ENCODE data around the gene ATF3. TPM values are rescaled to one million over a fixed set of nuclear protein-coding genes. Genes with fewer than 3 reads are reported as not detected.

The ATF3 gene, protein sequence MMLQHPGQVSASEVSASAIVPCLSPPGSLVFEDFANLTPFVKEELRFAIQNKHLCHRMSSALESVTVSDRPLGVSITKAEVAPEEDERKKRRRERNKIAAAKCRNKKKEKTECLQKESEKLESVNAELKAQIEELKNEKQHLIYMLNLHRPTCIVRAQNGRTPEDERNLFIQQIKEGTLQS
- 275 and 335 TPM in 2 replicates for total RNA-seq (2014; rRNA removed)
- percentile 58 among the genes with signal in this experiment for Bru-seq, nascent RNA
- BruChase-seq, experiment 1, labeled RNA remaining after a 6-hour chase: percentile 52 among the genes with signal in this experiment
- BruChase-seq, experiment 2, labeled RNA remaining after a 2-hour chase: percentile 56 among the genes with signal in this experiment
- long read RNA-seq, transcript ATF3-202 (4 exons, 2,033 nt): major isoform, 18 of 33 reads
- long read RNA-seq, partial matches to known transcripts: 0 of 33 reads
- long read RNA-seq, other reads (novel, unspliced or antisense): 13 of 33 reads

DNA sequence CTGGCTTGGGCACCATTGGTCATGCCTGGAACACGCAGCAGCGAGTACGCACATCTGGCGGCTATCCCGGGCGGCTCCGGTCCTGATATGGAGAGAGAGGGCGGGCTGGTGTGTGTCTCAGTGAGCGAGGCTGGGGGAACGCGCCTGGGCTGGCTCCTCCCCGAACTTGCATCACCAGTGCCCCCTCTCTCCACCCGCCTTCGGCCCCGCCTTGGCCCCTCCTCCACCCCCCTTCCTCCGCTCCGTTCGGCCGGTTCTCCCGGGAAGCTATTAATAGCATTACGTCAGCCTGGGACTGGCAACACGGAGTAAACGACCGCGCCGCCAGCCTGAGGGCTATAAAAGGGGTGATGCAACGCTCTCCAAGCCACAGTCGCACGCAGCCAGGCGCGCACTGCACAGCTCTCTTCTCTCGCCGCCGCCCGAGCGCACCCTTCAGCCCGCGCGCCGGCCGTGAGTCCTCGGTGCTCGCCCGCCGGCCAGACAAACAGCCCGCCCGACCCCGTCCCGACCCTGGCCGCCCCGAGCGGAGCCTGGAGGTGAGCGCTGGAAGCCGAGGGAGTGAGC, at the start of gene ATF3:
ATF3 (plus strand) TSS at position 370 of the 567 bp plus-strand sequence. CDS start 6,261 bp downstream, outside the sequence.
- Histone ChIP-seq H3F3A (ENCODE audit: low read length, unreplicated experiment) (no peaks in the 10 kb centered on the region), H3K9me3 (ENCODE audit: low read length) (no peaks in the 10 kb centered on the region), H3K4me1 (ENCODE audit: insufficient read depth, low read length) (peaks cover 37% of the 10 kb centered on the region), H3K27me3 (ENCODE audit: low read length) (peaks cover 40% of the 10 kb centered on the region), H3K4me2 (ENCODE audit: low read length) (peak within 1 kb of the TSS; percentile 95), H3K9me2 (replicated peaks; ENCODE audit: low read length) (no peaks in the 10 kb centered on the region), H4K20me1 (ENCODE audit: low read length) (peaks cover 42% of the 10 kb centered on the region), H2AFZ (ENCODE audit: low read length) (peak within 1 kb of the TSS; percentile 61), H3K27ac (ENCODE audit: low read length) (peak within 1 kb of the TSS; percentile 56), H3K4me3 (ENCODE audit: low read length) (peak within 1 kb of the TSS; percentile 83), H3K79me2 (ENCODE audit: low read length) (peaks cover 36% of the 10 kb centered on the region), H3K9ac (ENCODE audit: low read length) (peak within 1 kb of the TSS; percentile 84), H3K36me3 (ENCODE audit: low read depth, low read length) (no peaks in the 10 kb centered on the region)
- no peak for TF ChIP-seq EZH2 (IDR thresholded peaks at IDR 0.05; ENCODE audit: low read length, unreplicated experiment)
- TF ChIP-seq EZH2phosphoT487 (IDR thresholded peaks at IDR 0.05; ENCODE audit: borderline replicate concordance, low read length): peak; percentile 92
- TF ChIP-seq, protein P1, sequence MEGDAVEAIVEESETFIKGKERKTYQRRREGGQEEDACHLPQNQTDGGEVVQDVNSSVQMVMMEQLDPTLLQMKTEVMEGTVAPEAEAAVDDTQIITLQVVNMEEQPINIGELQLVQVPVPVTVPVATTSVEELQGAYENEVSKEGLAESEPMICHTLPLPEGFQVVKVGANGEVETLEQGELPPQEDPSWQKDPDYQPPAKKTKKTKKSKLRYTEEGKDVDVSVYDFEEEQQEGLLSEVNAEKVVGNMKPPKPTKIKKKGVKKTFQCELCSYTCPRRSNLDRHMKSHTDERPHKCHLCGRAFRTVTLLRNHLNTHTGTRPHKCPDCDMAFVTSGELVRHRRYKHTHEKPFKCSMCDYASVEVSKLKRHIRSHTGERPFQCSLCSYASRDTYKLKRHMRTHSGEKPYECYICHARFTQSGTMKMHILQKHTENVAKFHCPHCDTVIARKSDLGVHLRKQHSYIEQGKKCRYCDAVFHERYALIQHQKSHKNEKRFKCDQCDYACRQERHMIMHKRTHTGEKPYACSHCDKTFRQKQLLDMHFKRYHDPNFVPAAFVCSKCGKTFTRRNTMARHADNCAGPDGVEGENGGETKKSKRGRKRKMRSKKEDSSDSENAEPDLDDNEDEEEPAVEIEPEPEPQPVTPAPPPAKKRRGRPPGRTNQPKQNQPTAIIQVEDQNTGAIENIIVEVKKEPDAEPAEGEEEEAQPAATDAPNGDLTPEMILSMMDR (conservative IDR thresholded peaks at IDR 0.05; ENCODE audit: low read depth, low read length): no peak
- intact Hi-C loops (cut with micrococcal nuclease): loop anchor here (1.0 to 5.0 kb wide), 9 partner anchors 12 to 464 kb away; no protein-coding TSS in a partner anchor
- DNase-seq (peak; percentile 100), ATAC-seq (peak; percentile 76)
- CTCF ChIA-PET: interaction anchor here (0.6 to 1.4 kb wide), 10 partner anchors 12 to 317 kb away, joined by 3 to 6 read pairs (median 4); no protein-coding TSS in a partner anchor
- BruUV-seq (replicated peaks): no TSS peak
- POLR2A ChIA-PET (ENCODE audit: unreplicated experiment): interaction anchor here (0.5 to 1.4 kb wide), 31 partner anchors 11 to 697 kb away, joined by 3 to 47 read pairs (median 7); no protein-coding TSS in a partner anchor

DNA sequence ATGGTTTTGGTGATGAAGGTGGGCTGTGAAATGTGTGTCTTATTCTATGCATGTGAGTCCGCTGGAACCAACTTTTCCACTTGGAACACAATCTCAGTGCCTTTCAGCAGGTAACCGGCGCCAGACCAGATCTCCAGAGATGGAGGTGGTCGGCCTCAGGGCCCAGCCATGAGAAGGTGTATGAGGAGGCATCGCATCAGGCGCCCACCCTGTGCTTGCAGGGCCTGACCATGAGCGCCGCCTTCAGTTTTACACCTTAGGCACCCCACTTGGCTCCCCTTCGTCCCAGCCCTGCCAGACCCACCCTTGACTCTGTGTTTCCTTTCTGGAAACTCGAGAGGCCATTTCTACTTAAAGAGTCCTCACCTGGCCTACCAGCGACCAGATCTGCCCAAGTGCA, 48.6 kb upstream of the ATF3 start:
- Histone ChIP-seq H3K79me2 (ENCODE audit: low read length) (no peaks in the 10 kb centered on the region), H4K20me1 (ENCODE audit: low read length) (no peaks in the 10 kb centered on the region), H3K4me1 (ENCODE audit: insufficient read depth, low read length) (peaks cover 37% of the 10 kb centered on the region), H3K4me3 (ENCODE audit: low read length) (no peak overlapping the region), H3K9me2 (replicated peaks; ENCODE audit: low read length) (no peaks in the 10 kb centered on the region), H3K27me3 (ENCODE audit: low read length) (no peaks in the 10 kb centered on the region), H3K9me3 (ENCODE audit: low read length) (no peaks in the 10 kb centered on the region), H3K4me2 (ENCODE audit: low read length) (no peak overlapping the region), H3K27ac (ENCODE audit: low read length) (no peak overlapping the region; the same call in 1 of the 2 replicates), H2AFZ (ENCODE audit: low read length) (no peak overlapping the region), H3F3A (ENCODE audit: low read length, unreplicated experiment) (no peaks in the 10 kb centered on the region), H3K9ac (ENCODE audit: low read length) (no peak overlapping the region), H3K36me3 (ENCODE audit: low read depth, low read length) (no peaks in the 10 kb centered on the region)
- TF ChIP-seq, protein P1 (conservative IDR thresholded peaks at IDR 0.05; ENCODE audit: low read depth, low read length): no peak
- TF ChIP-seq EZH2 (IDR thresholded peaks at IDR 0.05; ENCODE audit: low read length, unreplicated experiment) (no peak), EZH2phosphoT487 (IDR thresholded peaks at IDR 0.05; ENCODE audit: borderline replicate concordance, low read length) (no peak)
- ChIA-PET POLR2A (ENCODE audit: unreplicated experiment) (interaction anchor here (0.5 kb wide), 1 partner anchor 48 kb away, joined by 3 read pairs; the partner anchor contains the start of gene ATF3), CTCF (interaction anchor here (0.6 kb wide), 1 partner anchor 37 kb away, joined by 3 read pairs; no protein-coding TSS in a partner anchor)
- ATAC-seq (no peak), DNase-seq (no peak)
- intact Hi-C loops (cut with micrococcal nuclease): loop anchor here (1.0 to 10.0 kb wide), 5 partner anchors 36 to 275 kb away; partner anchors contain the start of genes ATF3 and PPP2R5A
- no TSS peak for BruUV-seq (replicated peaks)

All from PC-3 (cell line).